Stimulated activated naive B cell treated with anti-CD40 and anti-IgM and Interleukin-4, amounts not matched to agents 10 μg/mL and 1 μg/mL and 100 μg/mL, for 72 hours (primary cell): ENCODE results near the gene SLC39A3.

Experiments
- ATAC-seq, 2 donors: fragments of 150-1000 bp; cut with Tn5 transposase; replicated peaks; 2 replicates each; pipeline ENCODE4 v1.10.0; 2021; ENCODE audit warnings: moderate library complexity in 1 of 2
- DNase-seq: peaks from one replicate; pipeline ENCODE4 v3.0.0; 2021
- H3K27ac Mint-ChIP-seq: one replicate; pipeline ENCODE4 v1.8.0; 2022; ENCODE audit warnings: mild to moderate bottlenecking, mixed read lengths
- H3K27me3 Mint-ChIP-seq, 2 donors: one replicate each; pipeline ENCODE4 v1.8.0; 2022; ENCODE audit warnings: mixed read lengths in 2 of 2
- H3K36me3 Mint-ChIP-seq, 2 donors: one replicate each; pipeline ENCODE4 v1.8.0; 2022; ENCODE audit warnings: mixed read lengths in 2 of 2, mild to moderate bottlenecking in 1 of 2
- H3K4me1 Mint-ChIP-seq, 2 donors: one replicate each; pipeline ENCODE4 v1.8.0; 2022; ENCODE audit warnings: mixed read lengths in 2 of 2, mild to moderate bottlenecking in 1 of 2
- H3K4me3 Mint-ChIP-seq, 2 donors: one replicate each; pipeline ENCODE4 v1.8.0; 2022; ENCODE audit warnings: mild to moderate bottlenecking in 2 of 2, mixed read lengths in 2 of 2, moderate library complexity in 1 of 2
- H3K9me3 Mint-ChIP-seq, 2 donors: one replicate each; pipeline ENCODE4 v1.8.0; 2022; ENCODE audit warnings: mixed read lengths in 2 of 2, mild to moderate bottlenecking in 1 of 2

SLC39A3 gene

GRCh38 chr19:2774953-2775555, 35.2 kb upstream of the SLC39A3 start:
- DNase-seq, result no peak
- Mint-ChIP-seq H3K9me3 (no peaks in the 10 kb centered on the region), H3K4me3 (peak overlapping the region; percentile 83 to 86), H3K4me1 (peaks cover 34 to 62% of the 10 kb centered on the region in 2 donors), H3K36me3 (peaks cover 17 to 48% of the 10 kb centered on the region in 2 donors), H3K27ac (peak overlapping the region; percentile 95), H3K27me3 (no peaks in the 10 kb centered on the region)
- no peak for ATAC-seq

DNA sequence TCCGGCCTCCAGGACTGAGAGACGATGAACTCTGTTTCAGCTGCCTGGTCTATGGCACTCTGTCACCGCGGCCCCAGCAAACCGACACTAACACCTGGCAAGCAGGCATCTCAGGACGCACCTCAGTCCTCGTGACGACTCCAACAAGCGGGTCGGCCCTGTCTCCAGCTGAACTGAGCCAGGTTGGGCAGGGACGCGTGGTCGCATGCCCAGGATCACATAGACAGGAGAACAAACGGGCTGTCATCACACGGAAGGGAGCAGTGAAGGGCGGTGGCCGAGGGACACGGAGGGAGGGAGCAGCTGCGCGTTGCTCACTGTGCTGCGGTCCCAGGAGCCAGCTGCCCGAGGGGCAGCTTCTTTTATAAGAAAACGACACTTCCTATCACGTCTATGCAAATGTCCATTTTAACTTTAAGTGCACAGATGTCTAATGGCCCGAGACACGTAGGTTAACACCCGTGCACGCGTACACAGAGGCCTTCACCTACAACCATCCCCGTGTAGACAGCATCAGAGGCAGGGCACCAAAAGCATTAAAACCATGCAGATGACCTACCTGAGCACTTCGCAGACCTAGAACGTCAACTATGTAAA, 34.4 kb upstream of the SLC39A3 start:
- Mint-ChIP-seq H3K4me1 (peaks cover 34 to 62% of the 10 kb centered on the region in 2 donors), H3K27ac (no peak overlapping the region), H3K4me3 (no peak overlapping the region), H3K9me3 (no peaks in the 10 kb centered on the region), H3K36me3 (peaks cover 18 to 47% of the 10 kb centered on the region in 2 donors), H3K27me3 (no peaks in the 10 kb centered on the region)
- no peak for ATAC-seq
- DNase-seq, result no peak

GRCh38 chr19:2771786-2772674, 32.2 kb upstream of the SLC39A3 start:
- H3K27me3 Mint-ChIP-seq, result no peaks in the 10 kb centered on the region
- H3K27ac Mint-ChIP-seq, result peak overlapping the region; percentile 25
- H3K9me3 Mint-ChIP-seq, result no peaks in the 10 kb centered on the region
- H3K36me3 Mint-ChIP-seq, result peaks cover 28 to 42% of the 10 kb centered on the region in 2 donors
- no peak overlapping the region for H3K4me3 Mint-ChIP-seq
- no peak for DNase-seq
- ATAC-seq, result no peak
- H3K4me1 Mint-ChIP-seq, result peaks cover 32 to 49% of the 10 kb centered on the region in 2 donors

GRCh38 chr19:2770055-2771013, 30.5 kb upstream of the SLC39A3 start:
- Mint-ChIP-seq H3K27ac (peak overlapping the region; percentile 37), H3K36me3 (peaks cover 26 to 30% of the 10 kb centered on the region in 2 donors), H3K4me1 (peaks cover 20 to 33% of the 10 kb centered on the region in 2 donors), H3K4me3 (no peak overlapping the region), H3K27me3 (no peaks in the 10 kb centered on the region), H3K9me3 (no peaks in the 10 kb centered on the region)
- DNase-seq (no peak), ATAC-seq (no peak)

DNA sequence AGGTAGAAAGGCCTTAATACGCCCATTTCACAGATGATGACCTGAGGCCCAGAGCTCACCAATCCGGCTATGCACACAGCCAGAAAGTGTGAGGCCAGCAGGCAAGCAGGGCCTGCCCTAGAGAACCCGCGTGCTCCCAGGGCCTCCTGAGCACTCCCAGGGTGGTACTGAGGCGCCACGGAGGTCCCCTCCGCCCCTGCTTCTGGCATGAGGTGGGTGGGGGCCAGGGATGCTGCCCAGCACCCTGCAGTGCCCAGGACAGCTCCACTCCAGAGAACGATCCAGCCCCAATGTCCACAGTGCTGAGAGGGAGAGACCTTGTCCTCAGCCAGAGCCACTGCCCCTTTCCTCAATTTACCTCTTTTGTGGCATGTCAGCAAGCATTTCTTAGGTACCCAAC, 29.4 kb upstream of the SLC39A3 start:
- peaks cover 28 to 29% of the 10 kb centered on the region in 2 donors for H3K36me3 Mint-ChIP-seq
- H3K27me3 Mint-ChIP-seq, result no peaks in the 10 kb centered on the region
- H3K27ac Mint-ChIP-seq, result peak overlapping the region; percentile 42
- no peak overlapping the region for H3K4me3 Mint-ChIP-seq
- H3K4me1 Mint-ChIP-seq, result peaks cover 12 to 21% of the 10 kb centered on the region in 2 donors
- no peaks in the 10 kb centered on the region for H3K9me3 Mint-ChIP-seq
- ATAC-seq (no peak), DNase-seq (no peak)

GRCh38 chr19:2768365-2769132, 28.7 kb upstream of the SLC39A3 start:
- DNase-seq, result no peak
- ATAC-seq, result no peak
- Mint-ChIP-seq H3K36me3 (peaks cover 24 to 29% of the 10 kb centered on the region in 2 donors), H3K27me3 (no peaks in the 10 kb centered on the region), H3K4me1 (peaks cover 8 to 20% of the 10 kb centered on the region in 2 donors), H3K9me3 (no peaks in the 10 kb centered on the region), H3K27ac (no peak overlapping the region), H3K4me3 (no peak overlapping the region)

DNA sequence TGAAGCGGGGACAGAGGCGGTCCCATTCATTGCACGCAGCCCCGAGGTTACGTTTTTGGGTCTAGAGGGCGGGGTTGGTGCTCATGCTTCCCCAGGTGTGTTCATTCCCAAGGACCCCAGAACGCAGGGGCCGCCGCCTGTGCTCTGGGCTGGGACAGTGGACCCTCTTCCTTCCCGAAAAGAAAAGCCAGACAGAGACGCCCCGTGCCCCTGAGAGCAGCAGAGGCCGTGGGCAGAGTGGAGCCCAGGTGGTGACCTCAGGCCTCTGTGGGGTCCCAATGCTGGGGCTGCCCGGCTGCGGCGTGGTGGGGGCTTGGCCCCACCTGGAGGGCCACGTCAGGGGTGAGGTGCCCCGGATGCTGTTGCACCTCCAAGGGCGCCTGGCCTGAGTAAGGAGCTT, 27.9 kb upstream of the SLC39A3 start:
- Mint-ChIP-seq H3K4me3 (no peak overlapping the region), H3K4me1 (peaks cover 8 to 20% of the 10 kb centered on the region in 2 donors), H3K9me3 (no peaks in the 10 kb centered on the region), H3K27me3 (no peaks in the 10 kb centered on the region), H3K36me3 (peaks cover 27 to 36% of the 10 kb centered on the region in 2 donors), H3K27ac (no peak overlapping the region)
- DNase-seq, result no peak
- ATAC-seq, result no peak

- no peak overlapping the region for H3K4me3 Mint-ChIP-seq
- H3K9me3 Mint-ChIP-seq, result no peaks in the 10 kb centered on the region
- H3K27ac Mint-ChIP-seq, result no peak overlapping the region
- peaks cover 28 to 39% of the 10 kb centered on the region in 2 donors for H3K36me3 Mint-ChIP-seq
- no peaks in the 10 kb centered on the region for H3K27me3 Mint-ChIP-seq
- peaks cover 2 to 20% of the 10 kb centered on the region in 2 donors for H3K4me1 Mint-ChIP-seq
- ATAC-seq (no peak), DNase-seq (no peak)
These were observed 27.0 kb upstream of the SLC39A3 start for GRCh38 chr19:2766594-2767372.

- Mint-ChIP-seq H3K27ac (no peak overlapping the region), H3K27me3 (no peaks in the 10 kb centered on the region), H3K4me3 (no peak overlapping the region), H3K4me1 (peaks cover 2 to 13% of the 10 kb centered on the region in 2 donors), H3K36me3 (peaks cover 38 to 47% of the 10 kb centered on the region in 2 donors), H3K9me3 (no peaks in the 10 kb centered on the region)
- DNase-seq, result no peak
- no peak for ATAC-seq
These were observed 25.6 kb upstream of the SLC39A3 start for GRCh38 chr19:2765376-2765775.

- DNase-seq, result no peak
- no peaks in the 10 kb centered on the region for H3K27me3 Mint-ChIP-seq
- peaks cover 41 to 47% of the 10 kb centered on the region in 2 donors for H3K36me3 Mint-ChIP-seq
- no peaks in the 10 kb centered on the region for H3K9me3 Mint-ChIP-seq
- H3K4me1 Mint-ChIP-seq, result peaks cover 2 to 8% of the 10 kb centered on the region in 2 donors
- ATAC-seq, result no peak
- H3K27ac Mint-ChIP-seq, result no peak overlapping the region
- no peak overlapping the region for H3K4me3 Mint-ChIP-seq
These were observed 25.1 kb upstream of the SLC39A3 start for GRCh38 chr19:2764945-2765344.

DNA sequence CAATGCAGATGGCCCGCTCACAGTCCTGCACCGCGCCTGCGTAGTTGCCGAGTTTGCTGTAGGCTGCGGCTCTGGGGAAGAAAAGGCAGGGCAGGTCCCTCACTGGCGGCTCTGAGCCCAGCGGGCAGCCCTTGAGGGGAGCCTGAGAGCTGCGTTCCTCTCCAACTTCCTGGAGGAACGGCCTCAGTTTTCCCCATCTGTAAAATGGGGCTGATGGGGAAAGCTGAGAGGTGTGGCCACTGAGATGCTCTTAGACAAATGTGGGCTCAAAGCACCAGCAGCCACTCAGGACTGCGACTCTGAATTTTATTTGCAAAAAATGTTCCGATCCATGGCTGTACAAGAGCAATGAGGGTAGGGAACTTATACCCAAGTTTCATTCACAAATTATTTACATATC, 23.9 kb upstream of the SLC39A3 start:
- H3K4me3 Mint-ChIP-seq, result no peak overlapping the region
- peaks cover 51 to 53% of the 10 kb centered on the region in 2 donors for H3K36me3 Mint-ChIP-seq
- H3K27me3 Mint-ChIP-seq, result no peaks in the 10 kb centered on the region
- H3K9me3 Mint-ChIP-seq, result no peaks in the 10 kb centered on the region
- H3K27ac Mint-ChIP-seq, result no peak overlapping the region
- H3K4me1 Mint-ChIP-seq, result peaks cover 0 to 7% of the 10 kb centered on the region in 2 donors
- ATAC-seq (no peak), DNase-seq (no peak)

- H3K36me3 Mint-ChIP-seq, result peaks cover 52 to 59% of the 10 kb centered on the region in 2 donors
These were observed 23.1 kb upstream of the SLC39A3 start for GRCh38 chr19:2762783-2763496.

More at GRCh38 chr19:2762783-2763496, 23.1 kb upstream of the SLC39A3 start:
- peak overlapping the region; percentile 56 for H3K27ac Mint-ChIP-seq
- peaks cover 0 to 8% of the 10 kb centered on the region in 2 donors for H3K4me1 Mint-ChIP-seq
- H3K27me3 Mint-ChIP-seq, result no peaks in the 10 kb centered on the region
- H3K4me3 Mint-ChIP-seq, result no peak overlapping the region
- no peaks in the 10 kb centered on the region for H3K9me3 Mint-ChIP-seq
- no peak for ATAC-seq
- DNase-seq, result no peak
